Progenitor cell of endocrine pancreas (in vitro differentiated cells): ENCODE results near the gene ITM2C. TPM values are rescaled to one million over a fixed set of nuclear protein-coding genes. Genes with fewer than 3 reads are reported as not detected.

Experiments used
- DNase-seq: peaks from one replicate; pipeline ENCODE4 v3.0.0; 2021; ENCODE audit warnings: low spot score; ENCODE audit not compliant: unreplicated experiment
- H3K27ac Mint-ChIP-seq: 2 replicates; pipeline ENCODE4 v1.8.0; 2021; ENCODE audit warnings: mild to moderate bottlenecking, moderate library complexity, mixed read lengths
- H3K27me3 Mint-ChIP-seq: 2 replicates; pipeline ENCODE4 v1.8.0; 2021; ENCODE audit warnings: mixed read lengths
- H3K36me3 Mint-ChIP-seq: 2 replicates; pipeline ENCODE4 v1.8.0; 2022; ENCODE audit warnings: mixed read lengths; ENCODE audit not compliant: insufficient read depth
- H3K4me1 Mint-ChIP-seq: 2 replicates; pipeline ENCODE4 v1.8.0; 2021; ENCODE audit warnings: low read depth, mixed read lengths
- H3K4me3 Mint-ChIP-seq: 2 replicates; pipeline ENCODE4 v1.8.0; 2021; ENCODE audit warnings: low read depth, mild to moderate bottlenecking, moderate library complexity, mixed read lengths
- H3K9me3 Mint-ChIP-seq: 2 replicates; pipeline ENCODE4 v1.8.0; 2021; ENCODE audit warnings: low read depth, mixed read lengths
- CTCF ChIP-seq: fragments of 200-600 bp; sonication (generic); IDR thresholded peaks from one replicate; pipeline ENCODE4 v1.5.0; 2021; ENCODE audit warnings: antibody characterized with exemption, mild to moderate bottlenecking; ENCODE audit not compliant: unreplicated experiment
- total RNA-seq: library from RNA; stranded (reverse); gene quantifications from 2 replicates; pipeline ENCODE4 v1.2.1, GENCODE V29; 2021

ITM2C gene
- total RNA-seq, 1 donor from 2014 or later: 169 TPM

DNA sequence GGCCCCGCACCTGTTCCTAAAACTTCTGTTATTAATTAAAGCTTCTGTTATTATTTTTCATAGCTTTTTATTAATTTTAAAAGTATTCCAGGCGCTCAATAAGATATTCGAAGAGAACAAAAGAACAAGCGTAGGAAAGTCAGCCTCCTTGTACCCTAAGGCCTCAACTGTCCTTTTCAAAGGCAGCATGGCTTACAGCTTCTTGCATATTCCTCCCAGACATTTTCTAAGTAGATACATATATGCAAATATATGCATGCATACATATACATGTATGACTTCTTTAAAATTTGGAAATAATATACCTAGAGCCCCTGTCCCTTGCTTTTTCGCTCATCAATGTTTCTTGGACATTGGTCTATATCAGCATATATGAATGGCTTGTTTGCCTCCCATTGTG, 48.0 kb downstream of the ITM2C start:
- H3K27ac Mint-ChIP-seq: no peak overlapping the region
- no peak overlapping the region for H3K4me3 Mint-ChIP-seq
- H3K36me3 Mint-ChIP-seq: no peaks in the 10 kb centered on the region
- H3K27me3 Mint-ChIP-seq: peaks cover 14% of the 10 kb centered on the region
- peaks cover 1% of the 10 kb centered on the region for H3K4me1 Mint-ChIP-seq
- TF ChIP-seq CTCF: no peak
- H3K9me3 Mint-ChIP-seq: no peaks in the 10 kb centered on the region
- no peak for DNase-seq

DNA sequence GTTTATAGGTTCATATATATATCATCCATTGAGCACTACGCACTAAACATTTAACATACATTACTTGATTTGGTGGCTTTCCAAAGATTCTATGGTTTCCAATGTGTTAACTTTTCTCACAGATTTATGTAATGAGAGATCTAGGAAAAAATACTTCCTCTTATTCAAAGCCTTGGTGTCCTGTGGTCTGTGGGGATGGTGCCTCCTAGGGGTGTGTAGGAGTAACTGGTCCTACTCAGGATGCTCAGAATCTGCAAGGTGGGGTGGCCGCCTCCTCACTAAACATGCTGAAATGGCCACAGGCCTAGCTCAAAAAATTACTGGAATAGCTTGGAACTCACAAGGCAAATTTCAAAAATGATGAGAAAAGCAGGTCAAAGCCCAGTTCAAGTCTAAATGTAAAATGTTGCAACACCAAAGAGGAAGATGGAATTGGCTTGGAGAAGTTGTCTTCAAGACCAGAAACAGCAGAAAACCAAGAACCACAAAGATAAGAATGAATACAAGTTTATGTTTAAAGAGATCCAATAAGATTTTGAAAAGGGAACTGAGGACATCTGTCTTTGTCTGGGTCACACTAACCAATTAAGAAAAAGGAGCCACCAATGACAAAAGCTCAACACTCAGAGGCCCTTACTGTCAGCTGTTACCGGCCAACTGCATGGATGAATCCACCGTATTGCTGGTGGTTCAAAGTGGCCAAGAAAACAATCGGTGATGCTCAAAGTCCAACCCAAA, 48.8 kb downstream of the ITM2C start:
- no peak for DNase-seq
- Mint-ChIP-seq H3K9me3 (no peaks in the 10 kb centered on the region), H3K36me3 (no peaks in the 10 kb centered on the region), H3K4me1 (peaks cover 1% of the 10 kb centered on the region), H3K4me3 (no peak overlapping the region), H3K27me3 (peaks cover 12% of the 10 kb centered on the region), H3K27ac (no peak overlapping the region)
- TF ChIP-seq CTCF: peak; percentile 54

DNA sequence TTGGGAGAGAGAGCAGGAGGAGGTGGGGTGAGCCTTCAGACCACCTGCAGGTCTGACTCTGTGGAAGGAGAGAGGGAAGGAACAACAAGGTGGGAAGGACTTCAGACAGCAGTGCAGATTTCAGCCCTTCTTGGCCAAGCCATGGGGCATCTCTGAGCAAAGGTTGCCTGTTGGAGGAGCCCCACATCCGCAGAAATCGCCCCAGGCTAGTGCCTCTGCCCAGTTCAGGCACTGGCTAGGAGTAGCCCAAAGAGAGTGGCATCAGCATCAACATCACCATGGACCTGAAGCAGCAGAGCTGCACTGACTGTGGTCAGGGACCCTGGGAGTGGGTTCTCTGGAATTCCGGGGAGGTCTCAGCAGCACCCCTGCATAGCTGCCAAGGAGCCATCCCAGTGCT, 50.1 kb downstream of the ITM2C start:
- Mint-ChIP-seq H3K4me1 (peaks cover 4% of the 10 kb centered on the region), H3K9me3 (no peaks in the 10 kb centered on the region), H3K27ac (no peak overlapping the region), H3K27me3 (peaks cover 7% of the 10 kb centered on the region), H3K36me3 (no peaks in the 10 kb centered on the region), H3K4me3 (no peak overlapping the region)
- no peak for DNase-seq
- TF ChIP-seq CTCF: no peak

DNA sequence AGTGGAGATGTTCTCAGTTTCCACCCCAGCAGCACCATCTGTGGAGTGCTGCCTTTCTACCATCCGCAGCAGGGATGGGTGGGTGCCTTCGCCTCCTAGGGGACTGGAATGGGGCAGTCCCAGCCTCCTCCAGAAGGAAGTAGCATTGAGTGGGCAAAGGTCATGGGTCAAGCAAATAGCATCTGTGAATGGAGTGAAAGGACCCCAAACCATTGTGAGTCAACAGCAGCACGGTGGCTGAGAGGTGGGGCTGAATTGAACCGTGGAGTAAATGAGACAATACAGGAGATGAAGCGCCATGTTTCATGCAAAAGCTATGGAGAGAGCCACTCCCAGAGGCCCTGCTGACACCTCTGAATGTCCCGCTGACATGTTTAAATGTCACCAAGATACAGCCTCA, 50.6 kb downstream of the ITM2C start:
- no peak overlapping the region for H3K27ac Mint-ChIP-seq
- H3K4me3 Mint-ChIP-seq: no peak overlapping the region
- H3K9me3 Mint-ChIP-seq: no peaks in the 10 kb centered on the region
- peaks cover 7% of the 10 kb centered on the region for H3K27me3 Mint-ChIP-seq
- DNase-seq: no peak
- H3K4me1 Mint-ChIP-seq: peaks cover 4% of the 10 kb centered on the region
- no peak for TF ChIP-seq CTCF
- no peaks in the 10 kb centered on the region for H3K36me3 Mint-ChIP-seq

GRCh38 chr2:230916218-230916617, 51.5 kb downstream of the ITM2C start:
- Mint-ChIP-seq H3K27me3 (no peaks in the 10 kb centered on the region), H3K4me3 (no peak overlapping the region), H3K27ac (no peak overlapping the region), H3K9me3 (no peaks in the 10 kb centered on the region), H3K36me3 (no peaks in the 10 kb centered on the region), H3K4me1 (peaks cover 4% of the 10 kb centered on the region)
- TF ChIP-seq CTCF: no peak
- no peak for DNase-seq
